Testis (tissue), 2 donors: Measurements from ENCODE around the gene ACBD3.

Experiments used
- CTCF ChIP-seq, 3 experiments: fragments of 450-650 bp in 2 of 3; fragments of 200-600 bp in 1 of 3; sonication (generic) in 1 of 3; IDR thresholded peaks; one replicate each; pipeline ENCODE4 v1.5.1; 2016 to 2019; ENCODE audit warnings: antibody characterized with exemption in 3 of 3, mild to moderate bottlenecking in 2 of 3, moderate library complexity in 1 of 3
- POLR2A ChIP-seq: fragments of 450-650 bp; IDR thresholded peaks from one replicate; pipeline ENCODE4 v1.6.1; 2017; ENCODE audit warnings: antibody characterized with exemption, mild to moderate bottlenecking, moderate library complexity

- TF ChIP-seq CTCF (IDR thresholded peaks at IDR 0.05) (no peak), POLR2A (no peak)
Observed at GRCh38 chr1:226116673-226117072, 69.9 kb downstream of the ACBD3 start.
